HepG2 (cell line): ENCODE measurements around the gene CACNA1D. TPM values are rescaled to one million over a fixed set of nuclear protein-coding genes. Genes with fewer than 3 reads are reported as not detected.

Source experiments
- ATAC-seq: fragments of 200-7000 bp; cut with Tn5 transposase; 3 replicates; pipeline ENCODE4 v1.9.1; 2020; ENCODE audit warnings: mild to moderate bottlenecking, moderate library complexity
- BruUV-seq: library from RNA; stranded (reverse); fragments of 400-500 nt; replicated peaks from 2 replicates; lab custom pipeline; 2021; lab: Mats Ljungman, UMichigan
- CTCF ChIA-PET: fragments of 300-600 bp; formaldehyde crosslinking; extraction: SDS; loops from one replicate; lab custom pipeline; 2021; ENCODE audit warnings: low total read pairs, inconsistent platforms, low intra/inter-chr PET ratio; lab: Yijun Ruan, JAX
- POLR2A ChIA-PET: fragments of 350-600 bp; sonication (Branson Sonifier 250); formaldehyde crosslinking; loops from one replicate; lab custom pipeline; 2020; ENCODE audit warnings: antibody characterized with exemption, inconsistent platforms; lab: Yijun Ruan, JAX
- DNase-seq: peaks from one replicate; pipeline ENCODE4 v3.0.0-alpha.2; 2015; ENCODE audit warnings: low spot score
- FAIRE-seq: peaks from 3 replicates; lab custom pipeline; 2011; peaks lifted over from hg19 to GRCh38; lab: Jason Lieb, UNC
- H2AFZ ChIP-seq: one replicate; pipeline ENCODE4 v1.6.1; 2011; ENCODE audit warnings: low read length, inconsistent platforms
- H3K27ac ChIP-seq: fragments of 300-600 bp; 3 replicates; pipeline ENCODE4 v1.8.0; 2011; ENCODE audit warnings: mixed run types, mild to moderate bottlenecking, mixed read lengths, low read length, inconsistent platforms; ENCODE audit not compliant: insufficient read depth; ENCODE audit errors: extremely low read length
- H3K27me3 ChIP-seq, 2 experiments: fragments of 200-600 bp in 1 of 2; 2 replicates in 1 of 2; 3 replicates in 1 of 2; pipeline versions ENCODE4 v1.6.0 to v1.8.0; 2011; ENCODE audit warnings: low read length in 2 of 2, mild to moderate bottlenecking in 2 of 2, moderate library complexity in 2 of 2, inconsistent platforms in 1 of 2; ENCODE audit not compliant: insufficient read depth in 2 of 2, control insufficient read depth in 1 of 2
- H3K36me3 ChIP-seq, 2 experiments: fragments of 200-600 bp in 1 of 2; replicated peaks in 1 of 2; 2 replicates in 1 of 2; 3 replicates in 1 of 2; pipeline versions ENCODE4 v1.5.1 to v1.8.0; 2011; ENCODE audit warnings: low read length in 2 of 2, inconsistent platforms in 1 of 2; ENCODE audit not compliant: insufficient read depth in 2 of 2, control insufficient read depth in 1 of 2
- H3K4me1 ChIP-seq: 2 replicates; pipeline ENCODE4 v1.5.1; 2012; ENCODE audit warnings: low read length, inconsistent platforms; ENCODE audit not compliant: insufficient read depth
- H3K4me2 ChIP-seq: 2 replicates; pipeline ENCODE4 v1.6.0; 2011; ENCODE audit warnings: low read depth, low read length, inconsistent platforms
- H3K4me3 ChIP-seq, 3 experiments: fragments of 200-600 bp in 1 of 3; sonication (generic), shearing (Covaris generic) in 1 of 3; replicated peaks in 1 of 3; 2 replicates each; pipeline ENCODE4 v1.5.1; 2011 to 2016; ENCODE audit warnings: low read length in 3 of 3, inconsistent platforms in 2 of 3, low read depth in 2 of 3, mild to moderate bottlenecking in 2 of 3, control low read depth in 1 of 3, mixed read lengths in 1 of 3; ENCODE audit not compliant: insufficient read depth in 1 of 3
- H3K79me2 ChIP-seq: one replicate; pipeline ENCODE4 v1.6.1; 2011; ENCODE audit warnings: low read length, inconsistent platforms; ENCODE audit not compliant: insufficient read depth
- H3K9ac ChIP-seq: 2 replicates; pipeline ENCODE4 v1.6.0; 2011; ENCODE audit warnings: mild to moderate bottlenecking, low read depth, low read length, inconsistent platforms; ENCODE audit not compliant: insufficient read depth
- H3K9me3 ChIP-seq: 2 replicates; pipeline ENCODE4 v1.5.1; 2012; ENCODE audit warnings: mild to moderate bottlenecking, low read length
- H4K20me1 ChIP-seq: 2 replicates; pipeline ENCODE4 v1.6.0; 2011; ENCODE audit warnings: inconsistent platforms, mild to moderate bottlenecking, low read length, moderate library complexity; ENCODE audit not compliant: insufficient read depth
- KLF11 ChIP-seq: IDR thresholded peaks from 2 replicates; pipeline ENCODE4 v1.6.1; 2016; ENCODE audit warnings: missing compliant biosample characterization
- MAFK ChIP-seq, 2 experiments: IDR thresholded peaks in 1 of 2; conservative IDR thresholded peaks in 1 of 2; 2 replicates each; pipeline ENCODE4 v1.6.1; 2011; ENCODE audit warnings: improper control_type of control experiment in 2 of 2, low read length in 2 of 2
- WGBS: methylation state at CpG from one replicate; pipeline ENCODE4 v1.1.6; 2017; ENCODE audit warnings: low lambda C conversion rate; 5-methylcytosine and 5-hydroxymethylcytosine counted together
- in situ Hi-C: cut with HindIII; loops from 2 replicates; pipeline ENCODE4 v1.10.0; 2017; ENCODE audit warnings: low pct_unique_long_range_greater_than_20kb; ENCODE audit not compliant: extremely low pct_ligation_motif_present
- intact Hi-C: fragments of 100-400 bp; cut with micrococcal nuclease; formaldehyde crosslinking; loops from one replicate; pipeline ENCODE4 v1.10.0; 2022; ENCODE audit not compliant: unreplicated experiment
- polyA plus RNA-seq, 8 experiments: library from polyadenylated mRNA; depleted of rRNA in 3 of 8; stranded (reverse) in 7 of 8; unstranded in 1 of 8; fragments of >200 nt; fragmentation: Illumina TruSeq in 4 of 8; extraction: Trizol in 4 of 8; gene quantifications; 2 replicates each; pipeline versions ENCODE4 v1.2.1 to v1.2.3, GENCODE V29; 2011 to 2016; ENCODE audit warnings: low read depth in 4 of 8, missing spikeins in 1 of 8, mixed read lengths in 1 of 8; ENCODE audit not compliant: insufficient read depth in 1 of 8
- total RNA-seq, 5 experiments: library from RNA; depleted of rRNA; stranded (reverse); fragments of >200 nt; fragmentation: Illumina TruSeq; extraction: Trizol; gene quantifications; 2 replicates each; pipeline ENCODE4 v1.2.3, GENCODE V29; 2016; ENCODE audit warnings: low read depth in 1 of 5
- TF ChIP-seq, protein P1 (sequence below): sonication (generic); formaldehyde crosslinking; IDR thresholded peaks from 2 replicates; pipeline ENCODE4 v1.8.1; 2023; ENCODE audit warnings: mild to moderate bottlenecking, inconsistent platforms, moderate library complexity, missing genetic modification reagents, borderline replicate concordance
- TF ChIP-seq, protein P2 (sequence below): sonication (generic); formaldehyde crosslinking; IDR thresholded peaks from 2 replicates; pipeline ENCODE4 v1.4.0; 2020; ENCODE audit warnings: mild to moderate bottlenecking, missing genetic modification reagents
- TF ChIP-seq, protein P3 (sequence below): sonication (generic); formaldehyde crosslinking; IDR thresholded peaks from 2 replicates; pipeline ENCODE4 v1.5.1; 2020; ENCODE audit warnings: mild to moderate bottlenecking, moderate library complexity, missing genetic modification reagents

Gene CACNA1D
- total and polyA plus RNA-seq, 2 of the 13 experiments (the other 11 are each of a cell fraction or from before 2014, with no cell fraction given), result 0.26 to 0.38 TPM

DNA sequence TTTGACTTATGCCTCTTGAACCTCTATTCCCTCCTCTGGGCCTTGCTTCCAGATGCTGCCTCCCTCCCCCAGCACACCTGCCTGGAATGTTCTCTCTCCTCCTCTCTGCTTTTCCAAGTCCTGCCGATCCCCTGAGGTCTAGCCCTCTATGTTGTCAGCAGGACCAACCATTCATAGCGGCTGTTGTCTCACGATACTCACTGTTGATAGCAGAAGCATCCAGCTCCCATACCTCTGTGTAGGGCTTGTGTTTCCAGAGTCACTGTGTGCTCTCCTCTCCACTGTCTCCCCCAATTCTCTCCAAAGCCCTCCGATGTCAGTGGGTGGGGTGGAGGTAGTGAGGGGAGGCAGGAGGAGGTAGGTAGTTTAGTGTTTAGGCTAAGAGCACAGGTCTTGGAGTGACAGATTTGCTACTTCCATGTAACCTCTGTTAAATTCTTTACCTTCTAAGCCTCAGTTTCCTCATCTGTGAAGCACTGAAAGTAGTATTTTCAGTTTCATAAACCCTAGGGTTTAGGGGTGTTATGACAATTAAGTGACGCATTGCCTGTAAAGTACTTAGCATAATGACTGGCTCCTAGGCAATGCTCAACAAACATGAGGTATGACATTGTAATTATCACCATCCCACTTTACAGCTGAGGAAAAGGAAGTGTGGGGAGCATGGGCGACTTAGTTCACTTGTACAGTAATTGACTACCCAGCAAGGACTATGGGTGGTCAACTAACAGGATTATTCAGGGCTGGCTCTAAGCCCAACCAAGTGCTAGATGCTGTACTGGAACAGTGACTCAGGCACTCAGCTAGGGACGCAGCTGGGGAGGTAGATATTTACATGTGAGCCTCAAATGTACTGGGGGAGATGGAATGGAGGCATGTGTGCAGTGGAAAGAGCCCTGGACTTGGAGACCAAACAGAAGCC lies 122.8 kb downstream of the CACNA1D start (continued):
- TF ChIP-seq, protein P1, sequence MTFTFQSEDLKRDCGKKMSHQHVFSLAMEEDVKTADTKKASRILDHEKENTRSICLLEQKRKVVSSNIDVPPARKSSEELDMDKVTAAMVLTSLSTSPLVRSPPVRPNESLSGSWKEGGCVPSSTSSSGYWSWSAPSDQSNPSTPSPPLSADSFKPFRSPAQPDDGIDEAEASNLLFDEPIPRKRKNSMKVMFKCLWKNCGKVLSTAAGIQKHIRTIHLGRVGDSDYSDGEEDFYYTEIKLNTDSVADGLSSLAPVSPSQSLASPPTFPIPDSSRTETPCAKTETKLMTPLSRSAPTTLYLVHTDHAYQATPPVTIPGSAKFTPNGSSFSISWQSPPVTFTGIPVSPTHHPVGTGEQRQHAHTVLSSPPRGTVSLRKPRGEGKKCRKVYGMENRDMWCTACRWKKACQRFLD, result no peak
- TF ChIP-seq, protein P2, sequence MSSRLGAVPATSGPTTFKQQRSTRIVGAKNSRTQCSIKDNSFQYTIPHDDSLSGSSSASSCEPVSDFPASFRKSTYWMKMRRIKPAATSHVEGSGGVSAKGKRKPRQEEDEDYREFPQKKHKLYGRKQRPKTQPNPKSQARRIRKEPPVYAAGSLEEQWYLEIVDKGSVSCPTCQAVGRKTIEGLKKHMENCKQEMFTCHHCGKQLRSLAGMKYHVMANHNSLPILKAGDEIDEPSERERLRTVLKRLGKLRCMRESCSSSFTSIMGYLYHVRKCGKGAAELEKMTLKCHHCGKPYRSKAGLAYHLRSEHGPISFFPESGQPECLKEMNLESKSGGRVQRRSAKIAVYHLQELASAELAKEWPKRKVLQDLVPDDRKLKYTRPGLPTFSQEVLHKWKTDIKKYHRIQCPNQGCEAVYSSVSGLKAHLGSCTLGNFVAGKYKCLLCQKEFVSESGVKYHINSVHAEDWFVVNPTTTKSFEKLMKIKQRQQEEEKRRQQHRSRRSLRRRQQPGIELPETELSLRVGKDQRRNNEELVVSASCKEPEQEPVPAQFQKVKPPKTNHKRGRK (CRISPR knock-in tag), result no peak
- TF ChIP-seq, protein P3, sequence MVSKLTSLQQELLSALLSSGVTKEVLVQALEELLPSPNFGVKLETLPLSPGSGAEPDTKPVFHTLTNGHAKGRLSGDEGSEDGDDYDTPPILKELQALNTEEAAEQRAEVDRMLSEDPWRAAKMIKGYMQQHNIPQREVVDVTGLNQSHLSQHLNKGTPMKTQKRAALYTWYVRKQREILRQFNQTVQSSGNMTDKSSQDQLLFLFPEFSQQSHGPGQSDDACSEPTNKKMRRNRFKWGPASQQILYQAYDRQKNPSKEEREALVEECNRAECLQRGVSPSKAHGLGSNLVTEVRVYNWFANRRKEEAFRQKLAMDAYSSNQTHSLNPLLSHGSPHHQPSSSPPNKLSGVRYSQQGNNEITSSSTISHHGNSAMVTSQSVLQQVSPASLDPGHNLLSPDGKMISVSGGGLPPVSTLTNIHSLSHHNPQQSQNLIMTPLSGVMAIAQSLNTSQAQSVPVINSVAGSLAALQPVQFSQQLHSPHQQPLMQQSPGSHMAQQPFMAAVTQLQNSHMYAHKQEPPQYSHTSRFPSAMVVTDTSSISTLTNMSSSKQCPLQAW (CRISPR knock-in tag), result no peak

DNA sequence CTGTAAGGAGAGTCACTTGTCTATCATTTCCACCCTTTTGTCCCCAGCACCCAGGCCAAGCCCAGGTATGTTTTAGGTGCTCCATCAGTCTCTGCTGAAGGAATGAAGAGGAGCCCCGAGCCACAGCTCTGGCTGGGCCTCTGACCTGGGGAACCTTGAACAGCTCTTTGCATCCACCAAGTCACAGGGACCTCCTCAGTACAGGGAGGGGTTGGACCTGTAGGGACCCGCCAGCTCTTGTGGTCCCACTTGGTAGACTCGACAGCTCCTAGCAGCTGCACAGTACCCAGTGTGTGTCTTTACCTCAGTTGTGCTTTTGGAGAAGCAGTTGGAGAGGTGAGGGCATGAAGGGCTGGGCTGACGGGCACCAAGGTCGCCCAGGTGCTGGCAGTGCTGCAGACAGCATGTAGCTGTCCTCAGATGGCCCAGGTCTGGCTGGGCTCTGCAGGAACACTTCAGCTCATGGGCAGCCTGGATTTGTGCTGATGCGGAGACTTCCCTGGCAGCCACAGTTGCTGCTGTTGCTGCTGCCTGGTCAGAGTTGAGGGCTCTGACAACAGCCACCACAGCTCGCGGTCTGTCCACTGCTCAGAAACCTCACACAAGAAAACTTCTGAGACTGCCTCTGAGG lies 123.6 kb downstream of the CACNA1D start:
- TF ChIP-seq KLF11 (CRISPR knock-in tag) (no peak), MAFK (conservative IDR thresholded peaks at IDR 0.05 in 1 of 2, IDR thresholded peaks at IDR 0.05 in 1 of 2; ENCODE audit: low read length in 2 of 2) (0 out of 4 replicates have a peak, but pooled peaks of 1 of the 2 experiments have one; percentile 1)
- no peak overlapping the region for H3K4me2 ChIP-seq
- no peak overlapping the region for H3K9ac ChIP-seq
- H3K36me3 ChIP-seq, result no peaks in the 10 kb centered on the region
- in situ Hi-C loops, result no loop called here
- DNase-seq, result no peak
- no peak overlapping the region for H3K4me3 ChIP-seq
- no peaks in the 10 kb centered on the region for H4K20me1 ChIP-seq
- no peak for ATAC-seq
- intact Hi-C loops, result no loop called here
- no peak overlapping the region for H3K27ac ChIP-seq
- POLR2A ChIA-PET, result no interaction called here
- CTCF ChIA-PET, result no interaction called here
- WGBS, result 53% methylated on average over 4 of the region's 8 CpGs
- no peaks in the 10 kb centered on the region for H3K79me2 ChIP-seq
- no peaks in the 10 kb centered on the region for H3K9me3 ChIP-seq
- H3K4me1 ChIP-seq, result no peaks in the 10 kb centered on the region
- no peak for FAIRE-seq
- no TSS peak for BruUV-seq
- no peaks in the 10 kb centered on the region; a peak in 1 of 5 replicates for H3K27me3 ChIP-seq
- H2AFZ ChIP-seq, result no peak overlapping the region
